GM12801 (cell line): ENCODE results near the gene FAM193A.

Experiments used
- TF ChIP-seq, protein P1 (sequence below): IDR thresholded peaks from one replicate; pipeline ENCODE4 v1.5.1; 2011; ENCODE audit warnings: control low read depth; ENCODE audit not compliant: insufficient read length; ENCODE audit errors: extremely low read depth

The FAM193A gene

DNA sequence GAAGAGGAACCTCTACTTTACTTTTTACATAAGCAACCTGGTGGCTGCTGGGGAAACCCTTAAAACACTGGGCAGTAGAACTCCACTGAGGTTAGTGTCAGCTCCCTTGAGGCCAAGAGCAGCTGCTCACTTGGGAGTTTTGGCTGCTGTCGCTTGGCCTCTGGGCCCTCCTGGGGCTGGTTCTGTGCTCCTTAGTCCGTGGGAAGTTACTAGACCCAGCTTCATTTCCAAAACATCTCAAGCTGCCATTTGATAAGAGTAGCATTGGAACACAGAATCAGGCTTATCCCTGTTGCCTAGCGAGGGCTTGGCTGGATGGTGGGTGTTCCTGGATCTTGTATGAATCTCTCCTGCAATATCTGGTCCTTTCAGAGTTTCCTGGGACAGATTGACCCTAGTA, 41.5 kb upstream of the FAM193A start:
- TF ChIP-seq, protein P1, sequence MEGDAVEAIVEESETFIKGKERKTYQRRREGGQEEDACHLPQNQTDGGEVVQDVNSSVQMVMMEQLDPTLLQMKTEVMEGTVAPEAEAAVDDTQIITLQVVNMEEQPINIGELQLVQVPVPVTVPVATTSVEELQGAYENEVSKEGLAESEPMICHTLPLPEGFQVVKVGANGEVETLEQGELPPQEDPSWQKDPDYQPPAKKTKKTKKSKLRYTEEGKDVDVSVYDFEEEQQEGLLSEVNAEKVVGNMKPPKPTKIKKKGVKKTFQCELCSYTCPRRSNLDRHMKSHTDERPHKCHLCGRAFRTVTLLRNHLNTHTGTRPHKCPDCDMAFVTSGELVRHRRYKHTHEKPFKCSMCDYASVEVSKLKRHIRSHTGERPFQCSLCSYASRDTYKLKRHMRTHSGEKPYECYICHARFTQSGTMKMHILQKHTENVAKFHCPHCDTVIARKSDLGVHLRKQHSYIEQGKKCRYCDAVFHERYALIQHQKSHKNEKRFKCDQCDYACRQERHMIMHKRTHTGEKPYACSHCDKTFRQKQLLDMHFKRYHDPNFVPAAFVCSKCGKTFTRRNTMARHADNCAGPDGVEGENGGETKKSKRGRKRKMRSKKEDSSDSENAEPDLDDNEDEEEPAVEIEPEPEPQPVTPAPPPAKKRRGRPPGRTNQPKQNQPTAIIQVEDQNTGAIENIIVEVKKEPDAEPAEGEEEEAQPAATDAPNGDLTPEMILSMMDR: no peak

DNA sequence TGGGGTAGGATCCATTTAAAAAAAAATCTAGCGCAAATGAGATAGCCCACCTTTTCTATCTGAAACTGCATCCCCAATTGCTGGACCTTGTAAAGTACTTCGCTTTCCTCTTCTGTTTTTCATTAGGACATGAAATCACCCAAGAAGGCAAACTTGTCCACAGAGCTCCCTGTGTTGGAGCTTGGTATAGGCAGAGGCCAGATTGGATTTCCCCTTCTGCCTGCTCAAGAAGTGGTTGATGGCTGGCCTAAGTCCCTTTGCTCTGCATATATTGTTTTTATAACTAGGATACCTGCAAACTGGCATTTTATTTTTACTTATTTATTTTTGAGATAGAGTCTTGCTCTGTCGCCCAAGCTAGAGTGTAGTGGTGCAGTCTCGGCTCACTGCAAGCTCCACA, 39.1 kb upstream of the FAM193A start:
- TF ChIP-seq, protein P1: no peak

DNA sequence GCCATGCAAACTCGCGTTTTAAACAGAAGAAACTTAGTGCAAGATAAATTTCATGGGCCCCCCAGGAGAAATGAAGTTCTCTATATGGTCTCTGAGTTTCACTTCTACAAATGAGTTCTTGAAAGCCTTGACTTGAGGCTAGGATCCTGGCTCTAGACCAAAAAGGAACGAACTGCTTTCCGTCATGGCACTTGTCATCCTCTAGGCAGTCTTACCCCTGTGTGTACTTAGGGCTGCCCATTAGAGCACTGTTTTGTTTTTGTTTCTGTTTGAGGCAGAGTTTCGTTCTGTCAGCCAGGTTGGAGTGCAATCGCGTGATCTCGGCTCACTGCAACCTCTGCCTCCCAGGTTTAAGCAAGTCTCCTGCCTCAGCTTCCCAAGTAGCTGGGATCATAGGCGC, 38.5 kb upstream of the FAM193A start:
- TF ChIP-seq, protein P1: no peak

DNA sequence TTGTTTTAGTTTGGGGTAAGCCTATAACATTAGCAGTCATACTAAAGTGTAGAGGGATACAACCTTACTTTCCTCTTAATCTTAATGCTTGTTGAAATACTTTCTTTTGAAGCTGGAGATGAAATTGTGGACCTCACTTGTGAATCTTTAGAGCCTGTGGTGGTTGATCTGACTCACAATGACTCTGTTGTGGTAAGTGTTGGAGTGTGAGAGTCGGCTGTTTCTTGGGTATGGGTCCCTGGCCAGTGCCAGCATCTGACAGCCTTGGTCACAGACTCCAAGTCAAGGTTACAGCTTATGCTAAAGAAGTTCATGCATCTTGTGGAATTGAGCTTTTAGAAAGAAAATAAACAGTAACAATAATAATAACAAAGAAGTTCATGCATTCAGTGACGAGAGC, 35.9 kb upstream of the FAM193A start:
- TF ChIP-seq, protein P1: no peak

DNA sequence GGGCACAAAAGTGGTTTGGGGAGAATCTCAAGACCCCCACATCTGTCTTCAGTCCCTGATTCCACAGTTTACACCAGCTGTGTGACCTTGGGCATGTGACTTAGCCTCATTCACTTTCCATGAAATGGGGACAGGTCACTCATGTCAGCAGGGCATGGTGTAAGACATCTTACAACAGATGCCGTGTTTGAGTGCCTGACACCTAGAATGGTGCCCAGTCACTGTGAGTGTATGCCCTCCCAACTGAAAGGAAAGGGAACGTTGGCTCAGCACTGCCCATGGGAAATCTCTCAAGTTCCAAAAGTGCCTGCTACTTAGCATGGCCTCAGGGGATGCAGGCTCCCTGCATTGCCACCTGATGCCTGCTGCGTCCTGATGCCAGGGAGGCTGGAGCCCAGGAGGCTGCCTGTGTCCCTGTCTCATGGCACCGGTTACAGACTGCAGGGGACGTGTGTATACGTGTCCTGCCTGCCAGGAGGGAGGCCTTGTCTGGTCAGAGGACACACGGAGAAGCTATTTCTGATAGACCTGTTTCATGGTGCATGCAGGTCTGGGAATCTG, 35.3 kb upstream of the FAM193A start:
- TF ChIP-seq, protein P1: no peak

DNA sequence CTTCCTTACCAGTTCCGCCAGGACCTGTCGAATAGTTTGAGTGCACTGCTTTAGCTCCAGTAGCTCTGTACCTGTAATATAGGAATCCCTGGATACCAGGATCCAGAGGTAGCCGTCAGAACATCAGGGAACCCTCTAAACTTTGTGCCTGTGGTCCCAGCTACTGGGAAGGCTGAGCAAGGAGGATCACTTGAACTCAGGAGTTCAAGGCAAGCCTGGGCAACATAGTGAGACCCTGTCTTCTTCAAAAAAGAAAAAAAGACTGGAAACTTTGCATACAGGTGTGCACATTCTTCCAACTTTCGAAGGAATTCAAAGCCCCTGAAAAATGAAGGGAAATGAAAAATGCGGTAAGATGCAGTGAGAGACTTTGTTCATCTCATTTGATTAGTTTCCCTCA, 32.6 kb upstream of the FAM193A start:
- TF ChIP-seq, protein P1: no peak

DNA sequence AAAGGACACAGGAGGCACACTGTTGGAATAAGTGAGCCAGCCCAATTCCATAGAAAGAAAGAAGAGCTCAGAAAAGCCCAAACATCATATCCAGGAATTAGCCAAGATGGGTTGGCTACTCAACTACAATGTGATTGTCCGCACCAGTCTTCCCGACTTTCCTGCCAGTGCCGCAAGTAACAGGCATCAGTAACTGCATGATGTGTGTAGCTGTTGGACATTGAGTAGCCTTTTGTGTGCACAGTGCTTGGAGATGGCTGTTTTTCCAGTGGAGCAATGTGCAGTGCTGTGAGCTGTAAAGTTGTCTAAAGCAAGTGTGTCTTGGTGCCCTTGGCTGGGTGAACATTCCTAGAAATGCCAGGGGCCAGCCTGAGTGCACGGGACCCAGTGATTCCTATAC, 29.2 kb upstream of the FAM193A start:
- TF ChIP-seq, protein P1: no peak
